ENCODE results near the gene SAMD4A.

- TF ChIP-seq ELF4 (IDR thresholded peaks at IDR 0.05) (no peak), FOXA1 (IDR thresholded peaks at IDR 0.05) (no peak), FOXK2 (IDR thresholded peaks at IDR 0.05) (no peak), HDGF (IDR thresholded peaks at IDR 0.05; ENCODE audit: borderline replicate concordance) (no peak), PKNOX1 (IDR thresholded peaks at IDR 0.05) (no peak), LEF1 (IDR thresholded peaks at IDR 0.05; ENCODE audit: borderline replicate concordance) (no peak)
These were observed 215.2 kb downstream of the SAMD4A start for GRCh38 chr14:54781961-54782750.

Data from HEK293T (cell line).